Activated naive CD4-positive, alpha-beta T cell treated with anti-CD3 and anti-CD28 coated beads, Interleukin-2, amount 10 ng/mL, durations not matched to agents 7 days and 5 days (primary cell): Measurements from ENCODE around the gene ADARB2.
"Not testable (repeated sequence)": the region's sequence is repeated elsewhere in the genome, so short reads cannot be mapped to it uniquely, and the experiment has no call there.

ENCODE experiments used
- CTCF ChIA-PET: fragments of 350-600 bp; sonication (Branson Sonifier 250); formaldehyde crosslinking; loops from one replicate; lab custom pipeline; 2021; ENCODE audit warnings: antibody characterized with exemption; lab: Charles Lee
- DNase-seq: peaks from one replicate; pipeline ENCODE4 v3.0.0-alpha.2; 2020
- H3K27ac Mint-ChIP-seq: one replicate; pipeline ENCODE4 v1.8.0; 2021; ENCODE audit warnings: mild to moderate bottlenecking, moderate library complexity, mixed read lengths
- H3K27me3 Mint-ChIP-seq: one replicate; pipeline ENCODE4 v1.8.0; 2021; ENCODE audit warnings: mild to moderate bottlenecking, mixed read lengths
- H3K36me3 Mint-ChIP-seq: one replicate; pipeline ENCODE4 v1.8.0; 2021; ENCODE audit warnings: mixed read lengths
- H3K4me1 Mint-ChIP-seq: one replicate; pipeline ENCODE4 v1.8.0; 2021; ENCODE audit warnings: mixed read lengths
- H3K4me3 Mint-ChIP-seq: one replicate; pipeline ENCODE4 v1.8.0; 2021; ENCODE audit warnings: mild to moderate bottlenecking, moderate library complexity, mixed read lengths
- H3K9me3 Mint-ChIP-seq: one replicate; pipeline ENCODE4 v1.8.0; 2021; ENCODE audit warnings: mixed read lengths

The ADARB2 gene

DNA sequence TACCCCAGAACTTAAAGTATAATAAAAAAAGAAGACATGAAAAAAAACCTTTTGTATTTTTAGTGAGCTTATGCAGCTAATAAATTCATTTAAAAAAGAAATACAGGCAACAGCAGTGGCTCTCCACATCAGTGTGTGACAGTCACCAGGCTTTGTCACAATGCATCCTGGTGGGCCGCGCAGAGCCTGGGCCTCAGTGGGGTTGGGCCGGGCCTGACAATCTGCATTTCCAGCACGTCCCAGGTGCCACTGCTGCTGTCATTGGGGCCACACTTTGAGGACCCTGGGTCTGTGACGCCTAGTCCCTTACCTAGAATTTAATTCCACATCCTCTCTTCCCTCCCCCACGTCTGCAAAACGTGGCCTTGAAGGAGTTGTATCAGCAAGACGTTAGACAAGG is 284.5 kb downstream of the ADARB2 start:
- H3K4me1 Mint-ChIP-seq: peaks cover 3% of the 10 kb centered on the region
- no peak overlapping the region for H3K4me3 Mint-ChIP-seq
- DNase-seq: no peak
- no peak overlapping the region for H3K27ac Mint-ChIP-seq
- peaks cover 5% of the 10 kb centered on the region for H3K9me3 Mint-ChIP-seq
- CTCF ChIA-PET: no interaction called here
- H3K27me3 Mint-ChIP-seq: peaks cover 4% of the 10 kb centered on the region
- H3K36me3 Mint-ChIP-seq: no peaks in the 10 kb centered on the region

DNA sequence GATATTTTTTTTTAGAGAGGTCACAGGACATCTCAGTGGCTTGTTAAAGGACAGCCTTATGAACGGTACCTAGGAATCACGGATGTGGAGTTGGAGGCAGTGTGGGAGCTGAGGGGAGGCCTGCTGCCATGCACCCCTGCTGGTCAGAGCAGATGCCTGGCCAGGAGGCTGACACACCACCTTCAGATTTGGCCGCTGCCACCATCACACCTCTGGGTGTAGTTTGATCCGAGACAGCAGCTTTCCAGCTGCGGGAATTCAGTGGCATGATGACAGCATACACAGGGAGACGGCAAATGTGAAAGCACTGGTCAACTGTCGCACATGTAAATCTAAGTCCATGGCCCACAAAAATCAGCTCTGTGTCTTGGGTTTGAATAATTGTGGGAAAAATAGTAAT is 285.4 kb downstream of the ADARB2 start:
- DNase-seq: no peak
- peaks cover 3% of the 10 kb centered on the region for H3K4me1 Mint-ChIP-seq
- H3K9me3 Mint-ChIP-seq: peaks cover 5% of the 10 kb centered on the region
- CTCF ChIA-PET: no interaction called here
- no peak overlapping the region for H3K4me3 Mint-ChIP-seq
- H3K27ac Mint-ChIP-seq: no peak overlapping the region
- no peaks in the 10 kb centered on the region for H3K27me3 Mint-ChIP-seq
- no peaks in the 10 kb centered on the region for H3K36me3 Mint-ChIP-seq

DNA sequence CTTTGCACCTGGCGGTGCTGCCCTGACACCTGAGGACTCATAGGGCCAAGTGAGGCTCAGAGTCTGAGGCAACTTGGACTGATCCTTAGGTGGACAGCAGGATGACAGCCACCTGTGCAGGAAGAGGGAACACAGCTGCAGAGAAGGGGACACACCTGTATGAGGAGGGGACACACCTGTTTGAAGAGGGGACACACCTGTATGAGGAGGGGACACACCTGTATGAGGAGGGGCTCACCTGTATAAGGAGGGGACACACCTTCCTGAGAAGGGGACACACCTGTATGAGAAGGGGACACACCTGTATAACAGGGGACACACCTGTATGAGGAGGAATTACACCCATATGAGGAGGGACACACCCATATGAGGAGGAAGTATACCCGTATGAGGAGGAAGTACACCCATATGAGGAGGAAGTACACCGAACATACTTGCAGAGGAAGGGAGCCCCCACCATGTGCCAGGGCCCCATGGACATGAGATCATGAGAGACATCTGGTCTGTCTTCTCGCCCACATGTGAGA is 285.9 kb downstream of the ADARB2 start:
- H3K4me1 Mint-ChIP-seq: peaks cover 3% of the 10 kb centered on the region
- no peak for DNase-seq
- CTCF ChIA-PET: no interaction called here
- no peaks in the 10 kb centered on the region for H3K27me3 Mint-ChIP-seq
- H3K27ac Mint-ChIP-seq: no peak overlapping the region
- no peak overlapping the region for H3K4me3 Mint-ChIP-seq
- H3K9me3 Mint-ChIP-seq: peaks cover 5% of the 10 kb centered on the region
- H3K36me3 Mint-ChIP-seq: no peaks in the 10 kb centered on the region

DNA sequence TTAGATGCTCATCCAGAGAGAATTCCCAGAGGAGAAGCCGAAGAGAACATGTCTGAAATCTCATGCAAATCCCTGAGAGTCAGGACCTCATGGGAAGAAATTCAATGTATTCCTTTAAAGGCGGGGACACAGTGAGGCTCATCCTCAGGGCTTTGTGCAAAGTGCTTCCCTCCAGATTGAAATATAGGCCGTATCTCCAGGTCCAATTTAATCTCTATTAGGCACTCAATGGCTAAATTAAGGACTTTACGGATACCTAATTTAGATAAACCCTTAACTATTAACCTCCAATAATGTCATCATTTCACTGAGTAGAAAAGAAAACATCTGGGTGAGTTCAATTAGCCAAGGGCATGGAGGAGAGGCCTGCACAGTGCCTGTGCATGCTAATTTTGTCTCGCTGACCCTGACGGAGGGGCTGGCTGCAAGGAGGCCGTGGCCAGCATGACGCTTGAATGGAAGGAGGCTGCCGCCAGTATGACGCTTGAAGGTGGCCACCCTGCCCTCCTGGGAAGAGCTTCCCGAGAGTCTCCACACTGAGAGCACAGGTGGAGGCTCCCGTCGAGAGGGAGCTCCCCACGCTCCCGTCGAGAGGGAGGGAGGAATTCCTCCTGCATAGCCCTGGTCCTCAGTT is 287.6 kb downstream of the ADARB2 start:
- peaks cover 5% of the 10 kb centered on the region for H3K9me3 Mint-ChIP-seq
- no peak overlapping the region for H3K4me3 Mint-ChIP-seq
- H3K4me1 Mint-ChIP-seq: peaks cover 3% of the 10 kb centered on the region
- DNase-seq: no peak
- CTCF ChIA-PET: no interaction called here
- H3K36me3 Mint-ChIP-seq: no peaks in the 10 kb centered on the region
- H3K27me3 Mint-ChIP-seq: no peaks in the 10 kb centered on the region
- H3K27ac Mint-ChIP-seq: no peak overlapping the region

DNA sequence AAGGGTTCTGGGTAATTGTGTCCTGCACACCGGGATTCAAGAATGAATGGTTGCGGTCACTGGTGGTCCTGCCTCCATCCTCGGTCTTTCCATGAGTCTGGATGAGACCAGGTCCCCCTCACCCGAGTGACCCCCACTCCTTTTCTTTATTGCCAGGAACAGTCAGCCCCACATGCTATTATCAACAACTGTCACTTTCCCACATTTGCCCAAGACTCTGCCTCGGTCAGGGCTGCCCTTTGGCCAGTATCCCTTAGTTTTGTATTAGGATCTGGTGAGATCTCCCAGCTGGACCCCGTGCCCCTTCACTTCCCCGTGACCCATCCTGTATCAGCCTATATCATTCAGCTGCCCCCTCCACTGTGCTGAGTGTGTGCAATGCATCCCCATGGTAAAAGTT is 288.3 kb downstream of the ADARB2 start:
- CTCF ChIA-PET: no interaction called here
- no peak overlapping the region for H3K4me3 Mint-ChIP-seq
- no peaks in the 10 kb centered on the region for H3K4me1 Mint-ChIP-seq
- H3K9me3 Mint-ChIP-seq: peaks cover 5% of the 10 kb centered on the region
- no peaks in the 10 kb centered on the region for H3K36me3 Mint-ChIP-seq
- H3K27me3 Mint-ChIP-seq: no peaks in the 10 kb centered on the region
- H3K27ac Mint-ChIP-seq: no peak overlapping the region
- DNase-seq: no peak

DNA sequence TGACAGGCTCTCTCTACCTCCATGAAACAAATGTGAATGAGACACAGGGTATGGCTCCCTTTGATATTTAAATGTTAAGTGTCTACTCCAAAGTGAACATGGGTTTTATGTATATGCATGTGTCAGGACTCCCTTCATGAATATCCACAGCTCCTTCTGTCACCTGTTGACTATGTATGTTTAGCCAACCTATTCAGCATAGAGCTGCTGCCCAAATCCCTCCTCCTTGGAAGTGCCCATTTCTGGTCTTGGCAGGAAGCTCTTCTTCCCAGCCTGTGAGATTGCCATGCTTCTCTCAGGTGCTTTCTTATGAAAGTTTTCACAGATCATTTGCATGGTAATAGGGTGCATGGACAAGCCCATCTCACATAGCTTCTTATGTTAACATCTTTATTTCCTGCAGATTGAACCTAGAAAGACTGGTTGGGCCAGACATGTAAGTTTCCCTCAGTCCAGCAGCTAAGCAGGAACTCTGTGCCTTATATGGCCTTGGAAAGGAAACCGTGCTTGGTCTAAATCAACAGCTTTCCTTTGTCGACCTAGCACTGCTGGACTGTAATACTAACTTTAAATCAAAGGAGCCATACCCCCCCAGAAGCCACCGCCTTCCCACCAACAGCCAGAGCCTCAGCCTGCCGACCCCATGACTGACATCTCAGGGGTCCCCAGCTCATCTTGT is 288.9 kb downstream of the ADARB2 start:
- H3K27me3 Mint-ChIP-seq: no peaks in the 10 kb centered on the region
- no peaks in the 10 kb centered on the region for H3K4me1 Mint-ChIP-seq
- no peak overlapping the region for H3K4me3 Mint-ChIP-seq
- no peak overlapping the region for H3K27ac Mint-ChIP-seq
- DNase-seq: no peak
- CTCF ChIA-PET: no interaction called here
- peaks cover 5% of the 10 kb centered on the region for H3K9me3 Mint-ChIP-seq
- H3K36me3 Mint-ChIP-seq: no peaks in the 10 kb centered on the region

DNA sequence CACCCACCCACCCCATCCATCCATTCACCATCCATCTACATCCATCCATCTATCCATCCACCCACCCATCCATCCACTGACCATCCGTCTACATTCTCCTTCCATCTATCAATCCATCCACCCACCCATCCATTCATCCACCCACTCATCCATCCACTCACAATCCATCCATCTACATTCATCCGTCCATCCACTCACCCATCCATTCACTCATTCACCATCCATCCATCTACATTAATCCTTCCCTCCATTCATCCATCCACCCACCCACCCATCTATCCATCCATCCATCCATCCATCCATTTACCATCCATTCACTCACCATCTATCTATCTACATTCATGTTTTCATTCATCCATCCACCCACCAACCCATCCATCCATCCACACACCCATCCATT is 292.5 kb downstream of the ADARB2 start:
- no peaks in the 10 kb centered on the region for H3K9me3 Mint-ChIP-seq
- CTCF ChIA-PET: no interaction called here
- H3K36me3 Mint-ChIP-seq: no peaks in the 10 kb centered on the region
- no peak for DNase-seq
- H3K27me3 Mint-ChIP-seq: no peaks in the 10 kb centered on the region
- no peaks in the 10 kb centered on the region for H3K4me1 Mint-ChIP-seq
- H3K4me3 Mint-ChIP-seq: no peak overlapping the region
- no peak overlapping the region for H3K27ac Mint-ChIP-seq

DNA sequence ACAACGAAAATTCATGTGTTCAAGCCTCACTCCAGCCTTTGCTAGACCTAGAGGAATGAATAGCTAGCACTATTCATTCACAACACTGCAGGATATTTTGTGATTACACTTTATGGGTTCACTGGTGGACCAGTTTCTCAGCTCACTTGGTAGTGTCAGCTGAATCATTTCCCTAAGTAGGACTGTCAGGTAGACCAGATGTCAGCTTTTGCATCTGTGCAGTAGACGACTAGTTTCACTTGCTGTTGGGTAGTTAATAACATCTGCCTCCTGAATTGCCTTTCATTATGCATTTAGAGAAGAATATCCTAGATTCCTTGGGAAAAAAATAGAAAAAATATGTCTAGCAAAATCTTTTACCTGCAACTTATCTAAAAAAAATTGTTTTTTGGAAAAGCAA is 296.4 kb downstream of the ADARB2 start:
- Mint-ChIP-seq H3K4me1 (no peaks in the 10 kb centered on the region), H3K9me3 (no peaks in the 10 kb centered on the region), H3K4me3 (no peak overlapping the region), H3K27ac (no peak overlapping the region), H3K36me3 (no peaks in the 10 kb centered on the region), H3K27me3 (no peaks in the 10 kb centered on the region)
- CTCF ChIA-PET: no interaction called here
- DNase-seq: no peak

DNA sequence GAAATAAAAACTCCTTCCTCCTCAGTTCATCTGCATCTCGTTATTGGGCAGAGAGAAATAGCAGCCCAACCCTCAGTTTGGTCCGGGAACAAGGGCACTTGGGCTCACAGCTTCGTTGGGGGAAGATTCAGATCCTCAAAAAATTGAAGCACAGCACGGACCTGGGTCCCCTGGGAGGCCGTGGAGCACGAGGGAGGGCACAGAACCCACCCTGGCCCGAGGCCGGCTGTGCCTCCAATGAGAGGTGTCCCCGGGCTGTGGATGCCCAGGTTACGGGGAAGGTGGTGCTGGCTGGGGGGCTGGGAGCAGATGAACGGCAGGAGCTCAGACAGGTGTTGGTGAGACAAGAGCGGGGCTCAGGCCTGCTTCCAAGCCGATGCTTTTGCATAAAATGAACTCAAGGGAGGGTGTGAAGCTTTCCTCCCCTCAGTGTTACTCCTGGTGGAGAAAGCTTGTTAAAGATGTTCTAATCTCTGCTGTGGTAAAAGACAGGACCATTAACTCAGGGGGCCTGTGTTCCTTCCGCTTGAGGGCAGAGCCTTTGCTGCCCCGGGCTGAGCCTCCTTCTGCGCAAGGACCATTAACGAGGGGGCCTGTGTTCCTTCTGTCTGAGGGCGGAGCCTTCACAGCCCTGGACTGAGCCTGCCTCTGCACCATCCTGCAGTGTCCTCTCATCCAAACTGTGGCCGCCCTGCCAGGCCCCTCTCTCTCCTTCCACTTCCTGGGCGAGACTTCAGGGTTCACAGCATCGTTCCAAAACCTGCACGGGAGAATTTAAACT is 302.2 kb downstream of the ADARB2 start:
- Mint-ChIP-seq H3K9me3 (peaks cover 7% of the 10 kb centered on the region), H3K4me1 (no peaks in the 10 kb centered on the region), H3K36me3 (no peaks in the 10 kb centered on the region), H3K4me3 (no peak overlapping the region), H3K27ac (no peak overlapping the region), H3K27me3 (no peaks in the 10 kb centered on the region)
- CTCF ChIA-PET: interaction anchor here (0.9 kb wide), 1 partner anchor 14 kb away, joined by 3 read pairs; no protein-coding TSS in a partner anchor
- no peak for DNase-seq

DNA sequence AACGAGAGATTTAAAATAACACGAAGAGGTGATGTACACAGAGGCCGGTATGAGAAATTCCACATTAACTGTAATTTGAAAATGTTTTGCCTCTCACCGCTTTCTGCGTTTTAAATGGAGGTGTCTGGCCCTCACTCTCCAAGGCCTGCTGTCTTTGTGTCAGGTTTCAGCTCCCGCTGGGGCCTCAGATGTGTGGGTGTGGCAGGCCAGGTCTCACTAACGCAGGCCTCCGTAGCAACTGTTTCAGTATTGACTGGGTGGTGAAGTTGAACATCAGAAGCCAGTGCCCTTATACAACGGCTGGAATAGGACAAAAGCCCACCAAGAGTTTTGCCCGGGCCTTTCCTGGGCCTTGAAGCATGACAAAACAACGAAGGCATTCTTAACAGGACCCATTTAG is 303.1 kb downstream of the ADARB2 start:
- Mint-ChIP-seq H3K9me3 (peaks cover 7% of the 10 kb centered on the region), H3K27ac (no peak overlapping the region), H3K36me3 (no peaks in the 10 kb centered on the region), H3K4me1 (no peaks in the 10 kb centered on the region), H3K4me3 (no peak overlapping the region), H3K27me3 (no peaks in the 10 kb centered on the region)
- no peak for DNase-seq
- CTCF ChIA-PET: interaction anchor here (0.9 kb wide), 1 partner anchor 13 kb away, joined by 3 read pairs; no protein-coding TSS in a partner anchor

DNA sequence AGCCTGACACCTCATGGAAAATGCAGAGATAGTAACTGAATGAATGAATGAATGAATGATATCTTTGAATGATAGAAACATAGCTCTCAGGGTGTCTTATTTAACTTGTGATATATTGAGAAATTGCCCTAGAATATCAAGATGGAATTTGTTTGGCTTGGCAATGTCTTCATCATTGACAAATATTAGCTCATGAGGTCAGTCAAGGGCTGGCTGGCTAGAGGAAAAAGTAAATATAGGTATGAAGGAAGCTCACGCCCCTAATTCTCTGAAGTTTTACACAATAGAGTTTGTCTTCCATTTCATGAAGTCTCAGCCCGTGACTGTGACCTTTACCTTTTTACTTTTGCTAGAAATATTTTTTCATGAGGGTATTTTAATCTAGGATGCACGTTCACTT is 305.2 kb downstream of the ADARB2 start:
- Mint-ChIP-seq H3K27ac (no peak overlapping the region), H3K27me3 (peaks cover 3% of the 10 kb centered on the region), H3K4me3 (no peak overlapping the region), H3K4me1 (no peaks in the 10 kb centered on the region), H3K9me3 (peaks cover 7% of the 10 kb centered on the region), H3K36me3 (no peaks in the 10 kb centered on the region)
- CTCF ChIA-PET: interaction anchor here (1.4 kb wide), 1 partner anchor 11 kb away, joined by 4 read pairs; no protein-coding TSS in a partner anchor
- no peak for DNase-seq

DNA sequence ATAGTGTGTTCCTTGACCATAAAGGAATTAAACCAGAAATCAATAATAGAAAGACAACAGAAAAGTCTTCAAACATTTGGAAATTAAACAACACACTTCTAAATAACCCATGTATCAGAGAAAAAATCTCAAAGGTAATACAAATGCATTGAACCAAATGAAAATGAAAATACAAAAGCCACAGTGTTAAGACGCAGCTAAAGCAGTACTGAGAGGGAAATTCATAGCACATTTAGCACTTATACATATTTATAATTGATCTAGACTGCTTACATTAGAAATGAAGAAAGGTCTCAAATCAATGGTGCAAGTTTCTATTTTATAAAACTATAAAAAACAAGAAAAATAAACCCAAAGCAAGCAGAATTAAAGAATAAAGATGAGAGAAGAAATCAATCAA is 306.1 kb downstream of the ADARB2 start:
- H3K27ac Mint-ChIP-seq: no peak overlapping the region

DNA sequence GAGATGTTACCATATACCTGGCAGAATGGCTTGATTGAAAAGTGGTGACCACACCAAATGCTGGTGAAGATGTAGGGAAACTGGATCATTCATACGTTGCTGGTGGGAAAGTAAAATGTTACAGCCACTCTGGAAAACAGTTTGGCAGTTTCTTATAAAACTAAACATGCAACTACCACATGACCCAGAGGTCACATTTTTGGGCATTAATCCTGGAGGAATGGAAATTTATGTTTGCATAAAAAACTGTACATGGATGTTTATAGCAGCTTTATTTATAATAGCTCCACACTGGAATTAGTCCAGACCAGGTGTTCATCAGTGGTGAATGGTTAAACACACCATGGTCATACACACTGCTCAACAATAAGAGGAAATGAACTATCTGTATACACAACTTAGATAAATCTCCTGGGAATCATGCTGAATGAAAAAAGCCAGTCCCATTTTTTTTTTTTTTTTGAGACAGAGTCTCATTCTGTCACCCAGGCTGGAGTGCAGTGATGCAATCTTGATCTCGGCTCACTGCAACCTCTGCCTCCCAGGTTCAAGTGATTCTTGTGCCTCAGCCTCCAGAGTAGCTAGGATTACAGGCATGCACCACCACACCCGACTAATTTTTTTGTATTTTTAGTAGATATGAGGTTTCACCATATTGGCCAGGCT is 309.7 kb downstream of the ADARB2 start:
- H3K27me3 Mint-ChIP-seq: peaks cover 24% of the 10 kb centered on the region
- H3K4me1 Mint-ChIP-seq, H3K4me3 Mint-ChIP-seq, H3K27ac Mint-ChIP-seq, CTCF ChIA-PET, H3K9me3 Mint-ChIP-seq, DNase-seq, H3K36me3 Mint-ChIP-seq: not testable (repeated sequence)

More for the DNA sequence above, 306.1 kb downstream of the ADARB2 start:
- Mint-ChIP-seq H3K4me3 (no peak overlapping the region), H3K9me3 (peaks cover 7% of the 10 kb centered on the region), H3K27me3 (peaks cover 10% of the 10 kb centered on the region), H3K36me3 (no peaks in the 10 kb centered on the region), H3K4me1 (no peaks in the 10 kb centered on the region)
- DNase-seq: no peak
- CTCF ChIA-PET: interaction anchor here (1.4 kb wide), 1 partner anchor 10 kb away, joined by 4 read pairs; no protein-coding TSS in a partner anchor

DNA sequence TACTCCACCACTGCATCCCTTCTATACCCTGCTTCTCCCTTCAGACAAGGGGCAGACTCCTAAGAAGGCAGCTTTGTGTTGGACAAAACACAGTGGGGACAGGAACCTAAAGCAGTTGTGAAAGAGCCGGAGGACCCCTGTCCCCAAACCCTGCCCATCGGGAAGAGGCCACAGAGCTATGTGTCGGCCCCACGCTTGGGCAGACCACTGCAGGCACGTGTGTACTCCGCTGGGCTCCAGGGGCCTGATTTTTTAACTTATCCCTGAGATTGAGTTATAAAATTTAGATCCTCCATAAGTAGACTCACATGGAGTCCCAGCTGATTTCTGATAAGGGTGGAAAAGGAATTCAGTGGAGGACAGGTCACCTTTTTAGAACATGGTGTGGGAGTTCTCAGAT is 310.5 kb downstream of the ADARB2 start:
- CTCF ChIA-PET: no interaction called here
- H3K27ac Mint-ChIP-seq: no peak overlapping the region
- no peaks in the 10 kb centered on the region for H3K4me1 Mint-ChIP-seq
- peaks cover 24% of the 10 kb centered on the region for H3K27me3 Mint-ChIP-seq
- no peaks in the 10 kb centered on the region for H3K36me3 Mint-ChIP-seq
- peaks cover 6% of the 10 kb centered on the region for H3K9me3 Mint-ChIP-seq
- DNase-seq: no peak
- no peak overlapping the region for H3K4me3 Mint-ChIP-seq
